Stomach (tissue), 9 donors: ENCODE data around the gene ZNF408. TPM values are rescaled to one million over a fixed set of nuclear protein-coding genes. Genes with fewer than 3 reads are reported as not detected.

Experiments
- DNase-seq, 2 donors: peaks; one replicate each; pipeline versions ENCODE4 v3.0.0 to v3.0.0-alpha.2; 2013 to 2019
- H3K27ac ChIP-seq, 5 donors: fragments of 200-600 bp in 4 of 5; sonication (generic) in 4 of 5; one replicate each; pipeline ENCODE4 v1.5.1; 2013 to 2019; ENCODE audit warnings: mild to moderate bottlenecking in 1 of 5, moderate library complexity in 1 of 5
- H3K27me3 ChIP-seq, 3 donors: fragments of 200-600 bp; sonication (generic); one replicate each; pipeline ENCODE4 v1.5.1; 2017 to 2019; ENCODE audit warnings: mixed run types in 1 of 3
- H3K36me3 ChIP-seq, 4 donors: fragments of 200-600 bp; sonication (generic); 1 replicate in 3 of 4; 2 replicates in 1 of 4; pipeline ENCODE4 v1.5.1; 2016 to 2019
- H3K4me1 ChIP-seq, 4 donors: fragments of 200-600 bp; sonication (generic); one replicate each; pipeline ENCODE4 v1.5.1; 2016 to 2019
- H3K4me3 ChIP-seq, 4 donors: fragments of 200-600 bp; sonication (generic) in 3 of 4; one replicate each; pipeline ENCODE4 v1.5.1; 2016 to 2019; ENCODE audit warnings: mild to moderate bottlenecking in 1 of 4
- H3K9me3 ChIP-seq, 4 donors: fragments of 200-600 bp; sonication (generic); one replicate each; pipeline ENCODE4 v1.5.1; 2016 to 2019
- CTCF ChIP-seq, 7 experiments: fragments of 450-650 bp in 4 of 7; fragments of 200-600 bp in 3 of 7; sonication (generic) in 3 of 7; IDR thresholded peaks; one replicate each; pipeline ENCODE4 v1.5.1; 2016 to 2019; ENCODE audit warnings: antibody characterized with exemption in 7 of 7, control low read depth in 2 of 7, mild to moderate bottlenecking in 1 of 7
- EP300 ChIP-seq: sonication (generic); formaldehyde crosslinking; IDR thresholded peaks from one replicate; pipeline ENCODE4 v1.6.1; 2017; ENCODE audit warnings: antibody characterized with exemption
- POLR2A ChIP-seq, 4 donors: fragments of 450-650 bp; IDR thresholded peaks; one replicate each; pipeline ENCODE4 v1.6.1; 2016; ENCODE audit warnings: antibody characterized with exemption in 4 of 4, control low read depth in 2 of 4, mild to moderate bottlenecking in 1 of 4, moderate library complexity in 1 of 4
- POLR2AphosphoS5 ChIP-seq, 3 donors: sonication (generic); formaldehyde crosslinking; IDR thresholded peaks; one replicate each; pipeline ENCODE4 v1.6.1; 2016; ENCODE audit warnings: antibody characterized with exemption in 3 of 3
- WGBS, 5 donors: extraction: QIAGEN DNeasy Blood & Tissue Kit in 3 of 5; methylation state at CpG; one replicate each; pipeline versions ENCODE4 v1.1.5 to v1.1.7; 2013 to 2018; 5-methylcytosine and 5-hydroxymethylcytosine counted together
- intact Hi-C: fragments of 100-400 bp; cut with DNase I; formaldehyde crosslinking; loops from one replicate; pipeline ENCODE4 v1.15.1; 2023; ENCODE audit warnings: low total_unique reads
- polyA plus RNA-seq, 3 donors: library from polyadenylated mRNA; stranded (reverse); fragments of 200-250 nt; gene quantifications; one replicate each; pipeline ENCODE4 v1.2.3, GENCODE V29; 2013
- total RNA-seq, 5 donors: library from RNA; depleted of rRNA; stranded (reverse); fragments of >200 nt; gene quantifications; one replicate each; pipeline versions ENCODE4 v1.1.0 to v1.2.3, GENCODE V29; 2014 to 2016
- donor health status: healthy with polysubstance abuse.
- donor health status: Bipolar disorder and iron deficiency.
- donor health status: healthy.

ZNF408 gene
- total and polyA plus RNA-seq, 8 donors: 5.5 to 14.6 (median 7.4) TPM

GRCh38 chr11:46727952-46728658 lies 27.3 kb downstream of the ZNF408 start:
- H3K4me1 ChIP-seq: no peaks in the 10 kb centered on the region
- no peaks in the 10 kb centered on the region for H3K36me3 ChIP-seq
- no peak for DNase-seq
- TF ChIP-seq EP300 (no peak), CTCF (IDR thresholded peaks at IDR 0.05) (no peak), POLR2AphosphoS5 (IDR thresholded peaks at IDR 0.05) (no peak), POLR2A (IDR thresholded peaks at IDR 0.05) (no peak)
- H3K27me3 ChIP-seq: no peaks in the 10 kb centered on the region
- no peak overlapping the region for H3K27ac ChIP-seq
- intact Hi-C loops: no loop called here
- WGBS, 5 donors: 87 to 95% (median 90%) methylated on average over 15 to 17 of the region's 17 CpGs
- H3K9me3 ChIP-seq: no peaks in the 10 kb centered on the region
- no peak overlapping the region for H3K4me3 ChIP-seq

GRCh38 chr11:46728659-46729040 lies 27.8 kb downstream of the ZNF408 start:
- intact Hi-C loops: no loop called here
- DNase-seq: no peak
- Histone ChIP-seq H3K36me3 (no peaks in the 10 kb centered on the region), H3K27ac (no peak overlapping the region), H3K9me3 (no peaks in the 10 kb centered on the region), H3K4me3 (no peak overlapping the region), H3K4me1 (no peaks in the 10 kb centered on the region), H3K27me3 (no peaks in the 10 kb centered on the region)
- 82 to 89% (median 86%) methylated on average over 9 of the region's 9 CpGs for WGBS, 5 donors
- no peak for TF ChIP-seq CTCF (IDR thresholded peaks at IDR 0.05)
- TF ChIP-seq POLR2A (IDR thresholded peaks at IDR 0.05): no peak
- TF ChIP-seq EP300: no peak
- TF ChIP-seq POLR2AphosphoS5 (IDR thresholded peaks at IDR 0.05): no peak

- Histone ChIP-seq H3K27ac (no peak overlapping the region), H3K4me3 (no peak overlapping the region), H3K27me3 (no peaks in the 10 kb centered on the region), H3K9me3 (no peaks in the 10 kb centered on the region), H3K36me3 (no peaks in the 10 kb centered on the region), H3K4me1 (no peaks in the 10 kb centered on the region)
- no peak for DNase-seq
- intact Hi-C loops: no loop called here
- TF ChIP-seq CTCF (IDR thresholded peaks at IDR 0.05) (no peak), EP300 (no peak), POLR2A (IDR thresholded peaks at IDR 0.05) (no peak), POLR2AphosphoS5 (IDR thresholded peaks at IDR 0.05) (no peak)
- 73 to 81% (median 78%) methylated on average over 23 to 24 of the region's 24 CpGs for WGBS, 5 donors
These were observed 28.5 kb downstream of the ZNF408 start for GRCh38 chr11:46729110-46730027.

- 86 to 96% (median 91%) methylated on average over 4 of the region's 4 CpGs for WGBS, 5 donors
- no peaks in the 10 kb centered on the region for H3K27me3 ChIP-seq
- H3K4me1 ChIP-seq: no peaks in the 10 kb centered on the region
- H3K4me3 ChIP-seq: no peak overlapping the region
- intact Hi-C loops: no loop called here
- no peaks in the 10 kb centered on the region for H3K9me3 ChIP-seq
- H3K27ac ChIP-seq: no peak overlapping the region
- no peaks in the 10 kb centered on the region for H3K36me3 ChIP-seq
- TF ChIP-seq CTCF (IDR thresholded peaks at IDR 0.05): no peak
- no peak for TF ChIP-seq POLR2AphosphoS5 (IDR thresholded peaks at IDR 0.05)
- no peak for TF ChIP-seq POLR2A (IDR thresholded peaks at IDR 0.05)
- TF ChIP-seq EP300: no peak
- no peak for DNase-seq
These were observed 30.7 kb downstream of the ZNF408 start for GRCh38 chr11:46731545-46731944.
